HepG2 (cell line): ENCODE results near the gene SLC16A11. TPM values are rescaled to one million over a fixed set of nuclear protein-coding genes. Genes with fewer than 3 reads are reported as not detected.
A peak's percentile ranks its signal among the peaks of the same experiment; 100 is the strongest.

Experiments used
- ATAC-seq: fragments of 200-7000 bp; cut with Tn5 transposase; 3 replicates; pipeline ENCODE4 v1.9.1; 2020; ENCODE audit warnings: mild to moderate bottlenecking, moderate library complexity
- BruUV-seq: library from RNA; stranded (reverse); fragments of 400-500 nt; replicated peaks from 2 replicates; lab custom pipeline; 2021; lab: Mats Ljungman, UMichigan
- CTCF ChIA-PET: fragments of 300-600 bp; formaldehyde crosslinking; extraction: SDS; loops from one replicate; lab custom pipeline; 2021; ENCODE audit warnings: low total read pairs, inconsistent platforms, low intra/inter-chr PET ratio; lab: Yijun Ruan, JAX
- POLR2A ChIA-PET: fragments of 350-600 bp; sonication (Branson Sonifier 250); formaldehyde crosslinking; loops from one replicate; lab custom pipeline; 2020; ENCODE audit warnings: antibody characterized with exemption, inconsistent platforms; lab: Yijun Ruan, JAX
- DNase-seq: peaks from one replicate; pipeline ENCODE4 v3.0.0-alpha.2; 2015; ENCODE audit warnings: low spot score
- FAIRE-seq: peaks from 3 replicates; lab custom pipeline; 2011; peaks lifted over from hg19 to GRCh38; lab: Jason Lieb, UNC
- H2AFZ ChIP-seq: one replicate; pipeline ENCODE4 v1.6.1; 2011; ENCODE audit warnings: low read length, inconsistent platforms
- H3K27ac ChIP-seq: fragments of 300-600 bp; 3 replicates; pipeline ENCODE4 v1.8.0; 2011; ENCODE audit warnings: mixed run types, mild to moderate bottlenecking, mixed read lengths, low read length, inconsistent platforms; ENCODE audit not compliant: insufficient read depth; ENCODE audit errors: extremely low read length
- H3K27me3 ChIP-seq, 2 experiments: fragments of 200-600 bp in 1 of 2; 2 replicates in 1 of 2; 3 replicates in 1 of 2; pipeline versions ENCODE4 v1.6.0 to v1.8.0; 2011; ENCODE audit warnings: low read length in 2 of 2, mild to moderate bottlenecking in 2 of 2, moderate library complexity in 2 of 2, inconsistent platforms in 1 of 2; ENCODE audit not compliant: insufficient read depth in 2 of 2, control insufficient read depth in 1 of 2
- H3K36me3 ChIP-seq, 2 experiments: fragments of 200-600 bp in 1 of 2; replicated peaks in 1 of 2; 2 replicates in 1 of 2; 3 replicates in 1 of 2; pipeline versions ENCODE4 v1.5.1 to v1.8.0; 2011; ENCODE audit warnings: low read length in 2 of 2, inconsistent platforms in 1 of 2; ENCODE audit not compliant: insufficient read depth in 2 of 2, control insufficient read depth in 1 of 2
- H3K4me1 ChIP-seq: 2 replicates; pipeline ENCODE4 v1.5.1; 2012; ENCODE audit warnings: low read length, inconsistent platforms; ENCODE audit not compliant: insufficient read depth
- H3K4me2 ChIP-seq: 2 replicates; pipeline ENCODE4 v1.6.0; 2011; ENCODE audit warnings: low read depth, low read length, inconsistent platforms
- H3K4me3 ChIP-seq, 3 experiments: fragments of 200-600 bp in 1 of 3; sonication (generic), shearing (Covaris generic) in 1 of 3; replicated peaks in 1 of 3; 2 replicates each; pipeline ENCODE4 v1.5.1; 2011 to 2016; ENCODE audit warnings: low read length in 3 of 3, inconsistent platforms in 2 of 3, low read depth in 2 of 3, mild to moderate bottlenecking in 2 of 3, control low read depth in 1 of 3, mixed read lengths in 1 of 3; ENCODE audit not compliant: insufficient read depth in 1 of 3
- H3K79me2 ChIP-seq: one replicate; pipeline ENCODE4 v1.6.1; 2011; ENCODE audit warnings: low read length, inconsistent platforms; ENCODE audit not compliant: insufficient read depth
- H3K9ac ChIP-seq: 2 replicates; pipeline ENCODE4 v1.6.0; 2011; ENCODE audit warnings: mild to moderate bottlenecking, low read depth, low read length, inconsistent platforms; ENCODE audit not compliant: insufficient read depth
- H3K9me3 ChIP-seq: 2 replicates; pipeline ENCODE4 v1.5.1; 2012; ENCODE audit warnings: mild to moderate bottlenecking, low read length
- H4K20me1 ChIP-seq: 2 replicates; pipeline ENCODE4 v1.6.0; 2011; ENCODE audit warnings: inconsistent platforms, mild to moderate bottlenecking, low read length, moderate library complexity; ENCODE audit not compliant: insufficient read depth
- CHD4 ChIP-seq: fragments of 200-600 bp; sonication (generic); IDR thresholded peaks from 2 replicates; pipeline ENCODE4 v1.7.0; 2017; ENCODE audit warnings: mild to moderate bottlenecking, low read length, borderline replicate concordance
- HES4 ChIP-seq: sonication (generic); formaldehyde crosslinking; IDR thresholded peaks from 2 replicates; pipeline ENCODE4 v1.9.0; 2021; ENCODE audit warnings: mild to moderate bottlenecking, missing genetic modification reagents, borderline replicate concordance
- LBX2 ChIP-seq: sonication (generic); formaldehyde crosslinking; IDR thresholded peaks from 2 replicates; pipeline ENCODE4 v1.5.0; 2020; ENCODE audit warnings: missing genetic modification reagents, mild to moderate bottlenecking, borderline replicate concordance
- SMARCE1 ChIP-seq: fragments of 450-650 bp; IDR thresholded peaks from 2 replicates; pipeline ENCODE4 v1.6.1; 2017; ENCODE audit warnings: borderline replicate concordance
- TEAD2 ChIP-seq: sonication (generic); formaldehyde crosslinking; IDR thresholded peaks from 2 replicates; pipeline ENCODE4 v1.9.0; 2021; ENCODE audit warnings: missing genetic modification reagents
- YEATS4 ChIP-seq: sonication (generic); formaldehyde crosslinking; IDR thresholded peaks from 2 replicates; pipeline ENCODE4 v1.4.0; 2020; ENCODE audit warnings: missing genetic modification reagents, borderline replicate concordance
- ZBED4 ChIP-seq: sonication (generic); formaldehyde crosslinking; IDR thresholded peaks from 2 replicates; pipeline ENCODE4 v1.4.0; 2020; ENCODE audit warnings: missing genetic modification reagents, borderline replicate concordance
- ZBTB34 ChIP-seq: sonication (generic); formaldehyde crosslinking; IDR thresholded peaks from 2 replicates; pipeline ENCODE4 v1.8.0; 2022; ENCODE audit warnings: mild to moderate bottlenecking, missing genetic modification reagents
- ZFX ChIP-seq: sonication (generic); formaldehyde crosslinking; IDR thresholded peaks from 2 replicates; pipeline ENCODE4 v1.4.0; 2020; ENCODE audit warnings: mild to moderate bottlenecking, low read depth, missing genetic modification reagents, moderate library complexity
- ZNF292 ChIP-seq: sonication (generic); formaldehyde crosslinking; IDR thresholded peaks from 2 replicates; pipeline ENCODE4 v1.8.1; 2022; ENCODE audit warnings: mild to moderate bottlenecking, low read depth, missing genetic modification reagents, borderline replicate concordance
- whole genome bisulfite sequencing: methylation state at CpG from one replicate; pipeline ENCODE4 v1.1.6; 2017; ENCODE audit warnings: low lambda C conversion rate; 5-methylcytosine and 5-hydroxymethylcytosine counted together
- in situ Hi-C: cut with HindIII; loops from 2 replicates; pipeline ENCODE4 v1.10.0; 2017; ENCODE audit warnings: low pct_unique_long_range_greater_than_20kb; ENCODE audit not compliant: extremely low pct_ligation_motif_present
- intact Hi-C: fragments of 100-400 bp; cut with micrococcal nuclease; formaldehyde crosslinking; loops from one replicate; pipeline ENCODE4 v1.10.0; 2022; ENCODE audit not compliant: unreplicated experiment
- polyA plus RNA-seq, 8 experiments: library from polyadenylated mRNA; depleted of rRNA in 3 of 8; stranded (reverse) in 7 of 8; unstranded in 1 of 8; fragments of >200 nt; fragmentation: Illumina TruSeq in 4 of 8; extraction: Trizol in 4 of 8; gene quantifications; 2 replicates each; pipeline versions ENCODE4 v1.2.1 to v1.2.3, GENCODE V29; 2011 to 2016; ENCODE audit warnings: low read depth in 4 of 8, missing spikeins in 1 of 8, mixed read lengths in 1 of 8; ENCODE audit not compliant: insufficient read depth in 1 of 8
- total RNA-seq, 5 experiments: library from RNA; depleted of rRNA; stranded (reverse); fragments of >200 nt; fragmentation: Illumina TruSeq; extraction: Trizol; gene quantifications; 2 replicates each; pipeline ENCODE4 v1.2.3, GENCODE V29; 2016; ENCODE audit warnings: low read depth in 1 of 5
- TF ChIP-seq, protein P1 (sequence below): fragments of 450-650 bp; IDR thresholded peaks from 2 replicates; pipeline ENCODE4 v1.6.1; 2016
- TF ChIP-seq, protein P2 (sequence below): sonication (generic); formaldehyde crosslinking; IDR thresholded peaks from 2 replicates; pipeline ENCODE4 v1.9.0; 2021; ENCODE audit warnings: missing genetic modification reagents, mild to moderate bottlenecking, borderline replicate concordance

SLC16A11 gene
- total and polyA plus RNA-seq, 2 of the 13 experiments (the other 11 are each of a cell fraction or from before 2014, with no cell fraction given) = not detected

DNA sequence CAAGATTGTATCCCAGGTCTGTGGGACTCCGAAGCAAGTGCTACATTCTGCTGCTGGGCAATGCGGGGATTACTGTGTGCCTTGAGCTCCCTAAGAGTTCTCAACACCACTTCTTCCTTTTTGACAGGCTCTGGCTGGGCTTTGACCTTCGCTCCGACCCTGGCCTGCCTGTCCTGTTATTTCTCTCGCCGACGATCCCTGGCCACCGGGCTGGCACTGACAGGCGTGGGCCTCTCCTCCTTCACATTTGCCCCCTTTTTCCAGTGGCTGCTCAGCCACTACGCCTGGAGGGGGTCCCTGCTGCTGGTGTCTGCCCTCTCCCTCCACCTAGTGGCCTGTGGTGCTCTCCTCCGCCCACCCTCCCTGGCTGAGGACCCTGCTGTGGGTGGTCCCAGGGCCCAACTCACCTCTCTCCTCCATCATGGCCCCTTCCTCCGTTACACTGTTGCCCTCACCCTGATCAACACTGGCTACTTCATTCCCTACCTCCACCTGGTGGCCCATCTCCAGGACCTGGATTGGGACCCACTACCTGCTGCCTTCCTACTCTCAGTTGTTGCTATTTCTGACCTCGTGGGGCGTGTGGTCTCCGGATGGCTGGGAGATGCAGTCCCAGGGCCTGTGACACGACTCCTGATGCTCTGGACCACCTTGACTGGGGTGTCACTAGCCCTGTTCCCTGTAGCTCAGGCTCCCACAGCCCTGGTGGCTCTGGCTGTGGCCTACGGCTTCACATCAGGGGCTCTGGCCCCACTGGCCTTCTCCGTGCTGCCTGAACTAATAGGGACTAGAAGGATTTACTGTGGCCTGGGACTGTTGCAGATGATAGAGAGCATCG, 5.6 kb downstream of the SLC16A11 start:
- FAIRE-seq (no peak), ATAC-seq (peak; percentile 18), DNase-seq (no peak)
- Histone ChIP-seq H2AFZ (no peak overlapping the region), H3K9me3 (no peaks in the 10 kb centered on the region), H4K20me1 (no peaks in the 10 kb centered on the region), H3K4me3 (peak overlapping the region; percentile 11 to 94 (median 39)), H3K9ac (peak overlapping the region; percentile 56), H3K36me3 (no peaks in the 10 kb centered on the region), H3K4me2 (peak overlapping the region; percentile 94), H3K27me3 (no peaks in the 10 kb centered on the region; a peak in 1 of 5 replicates), H3K4me1 (peaks cover 41% of the 10 kb centered on the region), H3K79me2 (peaks cover 13% of the 10 kb centered on the region), H3K27ac (peak overlapping the region; percentile 74)
- in situ Hi-C loops (no loop called here), intact Hi-C loops (no loop called here)
- ChIA-PET POLR2A (interaction anchor here (0.7 to 3.7 kb wide), 7 partner anchors 8 to 182 kb away, joined by 3 to 71 read pairs (median 4); partner anchors contain the start of genes ACADVL, ASGR1, DLG4 and RNASEK), CTCF (no interaction called here)
- BruUV-seq = no TSS peak
- WGBS = 4% methylated on average over 13 of the region's 19 CpGs
- peak; percentile 23; the same call in 1 of the 2 replicates for TF ChIP-seq ZNF292 (CRISPR knock-in tag)
- no peak for TF ChIP-seq SMARCE1
- TF ChIP-seq ZBTB34 (CRISPR knock-in tag) = no peak
- 0 out of 2 replicates have a peak, but pooled peaks have one; percentile 20 for TF ChIP-seq HES4 (CRISPR knock-in tag)
- TF ChIP-seq, protein P1, sequence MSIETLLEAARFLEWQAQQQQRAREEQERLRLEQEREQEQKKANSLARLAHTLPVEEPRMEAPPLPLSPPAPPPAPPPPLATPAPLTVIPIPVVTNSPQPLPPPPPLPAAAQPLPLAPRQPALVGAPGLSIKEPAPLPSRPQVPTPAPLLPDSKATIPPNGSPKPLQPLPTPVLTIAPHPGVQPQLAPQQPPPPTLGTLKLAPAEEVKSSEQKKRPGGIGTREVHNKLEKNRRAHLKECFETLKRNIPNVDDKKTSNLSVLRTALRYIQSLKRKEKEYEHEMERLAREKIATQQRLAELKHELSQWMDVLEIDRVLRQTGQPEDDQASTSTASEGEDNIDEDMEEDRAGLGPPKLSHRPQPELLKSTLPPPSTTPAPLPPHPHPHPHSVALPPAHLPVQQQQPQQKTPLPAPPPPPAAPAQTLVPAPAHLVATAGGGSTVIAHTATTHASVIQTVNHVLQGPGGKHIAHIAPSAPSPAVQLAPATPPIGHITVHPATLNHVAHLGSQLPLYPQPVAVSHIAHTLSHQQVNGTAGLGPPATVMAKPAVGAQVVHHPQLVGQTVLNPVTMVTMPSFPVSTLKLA = no peak
- TF ChIP-seq CHD4 = peak; percentile 27; the same call in 1 of the 2 replicates
- TF ChIP-seq, protein P2, sequence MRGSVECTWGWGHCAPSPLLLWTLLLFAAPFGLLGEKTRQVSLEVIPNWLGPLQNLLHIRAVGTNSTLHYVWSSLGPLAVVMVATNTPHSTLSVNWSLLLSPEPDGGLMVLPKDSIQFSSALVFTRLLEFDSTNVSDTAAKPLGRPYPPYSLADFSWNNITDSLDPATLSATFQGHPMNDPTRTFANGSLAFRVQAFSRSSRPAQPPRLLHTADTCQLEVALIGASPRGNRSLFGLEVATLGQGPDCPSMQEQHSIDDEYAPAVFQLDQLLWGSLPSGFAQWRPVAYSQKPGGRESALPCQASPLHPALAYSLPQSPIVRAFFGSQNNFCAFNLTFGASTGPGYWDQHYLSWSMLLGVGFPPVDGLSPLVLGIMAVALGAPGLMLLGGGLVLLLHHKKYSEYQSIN = no peak
- 0 out of 2 replicates have a peak, but pooled peaks have one; percentile 17 for TF ChIP-seq YEATS4
- 0 out of 2 replicates have a peak, but pooled peaks have one; percentile 21 for TF ChIP-seq ZBED4 (CRISPR knock-in tag)
- no peak for TF ChIP-seq LBX2 (CRISPR knock-in tag)
- TF ChIP-seq ZFX (CRISPR knock-in tag) = peak; percentile 37
- no peak for TF ChIP-seq TEAD2 (CRISPR knock-in tag)
